Activated CD4-positive, alpha-beta T cell treated with anti-CD3 and anti-CD28 coated beads, Interleukin-2, amount 10 ng/mL, durations not matched to agents 24 days and 14 days (primary cell): ENCODE results near the gene CACNA1D. TPM values are rescaled to one million over a fixed set of nuclear protein-coding genes. Genes with fewer than 3 reads are reported as not detected.

Experiments used
- DNase-seq: peaks from one replicate; pipeline ENCODE4 v3.0.0; 2022
- H3K27ac Mint-ChIP-seq: one replicate; pipeline ENCODE4 v1.8.0; 2022; ENCODE audit warnings: mild to moderate bottlenecking, mixed read lengths
- H3K27me3 Mint-ChIP-seq: one replicate; pipeline ENCODE4 v1.8.0; 2022; ENCODE audit warnings: mixed read lengths
- H3K36me3 Mint-ChIP-seq: one replicate; pipeline ENCODE4 v1.8.0; 2022; ENCODE audit warnings: low read depth, mild to moderate bottlenecking, mixed read lengths
- H3K4me1 Mint-ChIP-seq: one replicate; pipeline ENCODE4 v1.8.0; 2021; ENCODE audit warnings: mixed read lengths
- H3K4me3 Mint-ChIP-seq: one replicate; pipeline ENCODE4 v1.8.0; 2022; ENCODE audit warnings: mild to moderate bottlenecking, moderate library complexity, mixed read lengths
- H3K9me3 Mint-ChIP-seq: one replicate; pipeline ENCODE4 v1.8.0; 2021; ENCODE audit warnings: mixed read lengths
- intact Hi-C: fragments of 100-400 bp; cut with micrococcal nuclease; formaldehyde crosslinking; loops from one replicate; pipeline ENCODE4 v1.15.1; 2023
- total RNA-seq: library from RNA; stranded (reverse); gene quantifications from 2 replicates; pipeline ENCODE4 v1.2.3, GENCODE V29; 2022

Gene CACNA1D
- total RNA-seq, 1 donor from 2014 or later: 0.77 TPM

DNA sequence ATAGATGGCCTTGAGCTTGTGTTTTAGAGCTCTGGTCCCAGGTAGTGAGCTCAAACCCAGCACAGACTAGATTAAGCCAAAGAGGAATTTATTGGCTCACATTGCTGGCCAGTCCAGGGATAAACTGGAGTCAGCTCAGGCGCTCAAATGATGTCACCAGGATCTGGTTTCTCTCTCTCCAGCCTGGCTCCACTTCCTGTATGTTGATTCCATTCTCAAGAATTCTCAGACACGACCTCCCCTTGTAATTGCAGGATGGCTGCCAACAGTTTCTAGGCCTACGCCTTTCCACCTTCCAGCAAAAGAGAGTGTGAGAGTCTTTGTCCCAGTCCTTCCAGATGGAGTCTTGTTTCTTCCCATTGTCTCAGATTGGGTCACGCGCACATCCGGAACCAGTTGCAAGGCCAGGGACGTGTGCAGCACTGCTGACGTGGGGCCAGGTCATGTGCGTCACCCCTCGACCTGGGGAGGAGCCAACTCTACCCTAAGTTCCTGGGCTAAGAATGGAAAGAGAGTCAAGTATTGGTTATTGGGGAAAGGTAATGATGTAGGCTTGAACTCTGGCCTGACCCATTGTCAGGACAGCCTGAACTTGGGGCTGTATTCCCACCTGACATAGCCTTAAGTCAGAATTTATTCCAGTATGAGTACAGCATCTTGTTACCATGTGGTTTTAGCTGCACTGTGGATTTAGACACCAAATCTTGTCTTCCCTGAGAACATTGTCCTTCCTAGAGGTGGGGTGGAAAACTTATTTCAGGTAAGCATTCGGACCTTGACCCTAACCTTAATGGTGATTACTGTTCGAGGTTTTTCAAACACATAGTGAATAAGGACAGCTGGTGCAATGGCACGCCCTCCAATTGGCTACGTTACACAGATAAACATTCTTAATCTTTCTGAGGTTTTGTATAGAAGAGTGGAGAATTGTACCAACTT lies 31.6 kb downstream of the CACNA1D start:
- DNase-seq: no peak
- H3K4me3 Mint-ChIP-seq: no peak overlapping the region
- H3K27me3 Mint-ChIP-seq: peaks cover 17% of the 10 kb centered on the region
- no peaks in the 10 kb centered on the region for H3K9me3 Mint-ChIP-seq
- H3K27ac Mint-ChIP-seq: no peak overlapping the region
- intact Hi-C loops: no loop called here
- no peaks in the 10 kb centered on the region for H3K4me1 Mint-ChIP-seq
- no peaks in the 10 kb centered on the region for H3K36me3 Mint-ChIP-seq

- Mint-ChIP-seq H3K9me3 (no peaks in the 10 kb centered on the region), H3K4me3 (no peak overlapping the region), H3K36me3 (no peaks in the 10 kb centered on the region), H3K27me3 (peaks cover 20% of the 10 kb centered on the region), H3K4me1 (no peaks in the 10 kb centered on the region), H3K27ac (no peak overlapping the region)
- no peak for DNase-seq
- intact Hi-C loops: no loop called here
Observed at GRCh38 chr3:53526704-53527055, 32.3 kb downstream of the CACNA1D start.

DNA sequence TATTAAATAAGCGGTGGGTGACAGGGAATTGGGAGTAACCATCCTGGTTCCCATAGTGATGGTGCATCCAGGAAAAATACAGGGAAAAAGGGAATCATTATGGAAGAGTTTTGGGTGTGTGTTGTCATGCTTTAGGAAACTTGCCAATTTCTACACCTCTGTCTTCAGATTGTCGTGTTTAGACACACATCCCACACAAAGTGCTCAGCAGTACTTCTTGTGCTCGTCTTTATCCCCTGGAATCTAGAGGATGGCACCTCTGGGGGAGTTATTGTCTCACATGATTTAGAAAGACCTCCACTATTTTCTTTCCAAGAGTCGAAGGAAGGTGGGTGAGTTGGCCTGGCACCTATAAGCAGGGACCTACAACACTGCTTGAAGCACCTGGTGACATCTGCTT lies 35.8 kb downstream of the CACNA1D start:
- intact Hi-C loops: no loop called here
- Mint-ChIP-seq H3K4me1 (no peaks in the 10 kb centered on the region), H3K36me3 (no peaks in the 10 kb centered on the region), H3K27ac (no peak overlapping the region), H3K27me3 (peaks cover 14% of the 10 kb centered on the region), H3K9me3 (no peaks in the 10 kb centered on the region), H3K4me3 (no peak overlapping the region)
- DNase-seq: no peak

DNA sequence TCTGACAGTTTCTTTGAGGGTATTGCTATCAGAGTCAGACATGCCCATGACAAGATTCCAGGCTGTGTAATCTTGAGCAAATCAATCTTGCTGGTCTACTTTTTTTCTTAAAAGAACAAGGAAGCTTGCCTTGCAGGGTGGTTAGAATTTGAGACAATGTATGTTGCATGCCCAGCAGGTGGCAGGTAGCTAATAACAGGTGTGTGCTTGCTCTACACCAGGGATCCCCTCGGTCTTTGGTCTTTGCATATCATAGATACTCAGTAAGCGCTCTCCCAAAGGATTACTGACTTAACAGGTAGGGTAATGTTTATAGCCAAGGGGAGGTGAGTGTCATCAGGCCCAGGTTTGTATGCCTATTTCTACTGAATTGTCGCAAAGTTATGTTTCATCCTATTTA lies 37.3 kb downstream of the CACNA1D start:
- Mint-ChIP-seq H3K36me3 (no peaks in the 10 kb centered on the region), H3K9me3 (no peaks in the 10 kb centered on the region), H3K4me3 (no peak overlapping the region), H3K27ac (no peak overlapping the region), H3K27me3 (peaks cover 17% of the 10 kb centered on the region), H3K4me1 (no peaks in the 10 kb centered on the region)
- DNase-seq: no peak
- intact Hi-C loops: no loop called here

GRCh38 chr3:53533472-53533871 lies 39.1 kb downstream of the CACNA1D start:
- intact Hi-C loops: no loop called here
- Mint-ChIP-seq H3K27ac (no peak overlapping the region), H3K36me3 (no peaks in the 10 kb centered on the region), H3K4me1 (no peaks in the 10 kb centered on the region), H3K4me3 (no peak overlapping the region), H3K9me3 (no peaks in the 10 kb centered on the region), H3K27me3 (peaks cover 18% of the 10 kb centered on the region)
- DNase-seq: no peak

- Mint-ChIP-seq H3K27me3 (peaks cover 24% of the 10 kb centered on the region), H3K4me3 (no peak overlapping the region)
- intact Hi-C loops: no loop called here
Observed at GRCh38 chr3:53534216-53534615, 39.8 kb downstream of the CACNA1D start.

DNA sequence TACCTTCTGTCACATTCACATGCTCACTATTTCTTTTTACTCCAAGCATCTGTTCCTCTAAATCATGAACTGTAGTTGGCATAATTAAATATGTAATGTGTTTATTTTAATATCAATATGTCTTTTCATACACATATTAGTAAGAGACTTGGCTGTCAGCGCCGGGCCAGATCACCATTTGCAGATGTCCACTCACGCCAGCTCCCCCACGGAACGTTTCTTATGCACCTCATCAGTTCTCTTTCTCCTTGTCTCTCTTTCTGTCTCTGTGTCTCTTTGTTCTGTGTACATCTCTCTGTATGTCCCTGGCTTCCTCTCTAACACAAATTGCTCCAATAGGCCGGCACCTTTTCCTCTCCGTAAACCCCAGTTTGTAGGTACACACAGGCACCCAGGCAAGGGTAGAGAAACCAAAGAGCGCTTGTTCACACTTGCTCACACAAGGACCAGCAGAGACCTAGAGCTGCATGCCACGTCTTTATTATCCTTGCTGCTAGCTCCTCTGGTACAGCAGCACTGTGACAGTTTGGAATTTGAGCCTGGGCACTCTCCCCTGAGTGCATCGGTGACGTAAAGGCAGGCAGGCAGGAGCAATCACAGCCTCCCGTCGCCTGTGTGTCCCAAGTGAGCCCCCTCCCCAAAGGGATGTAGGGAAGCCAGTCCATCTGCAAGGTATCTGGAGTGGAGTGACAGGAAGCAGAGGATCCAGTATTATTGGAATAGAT lies 40.4 kb downstream of the CACNA1D start:
- Mint-ChIP-seq H3K27me3 (peaks cover 23% of the 10 kb centered on the region), H3K4me3 (no peak overlapping the region), H3K27ac (no peak overlapping the region), H3K4me1 (no peaks in the 10 kb centered on the region), H3K9me3 (no peaks in the 10 kb centered on the region), H3K36me3 (no peaks in the 10 kb centered on the region)
- intact Hi-C loops: no loop called here
- no peak for DNase-seq

More at GRCh38 chr3:53534216-53534615, 39.8 kb downstream of the CACNA1D start:
- Mint-ChIP-seq H3K4me1 (no peaks in the 10 kb centered on the region), H3K9me3 (no peaks in the 10 kb centered on the region), H3K27ac (no peak overlapping the region), H3K36me3 (no peaks in the 10 kb centered on the region)
- no peak for DNase-seq

DNA sequence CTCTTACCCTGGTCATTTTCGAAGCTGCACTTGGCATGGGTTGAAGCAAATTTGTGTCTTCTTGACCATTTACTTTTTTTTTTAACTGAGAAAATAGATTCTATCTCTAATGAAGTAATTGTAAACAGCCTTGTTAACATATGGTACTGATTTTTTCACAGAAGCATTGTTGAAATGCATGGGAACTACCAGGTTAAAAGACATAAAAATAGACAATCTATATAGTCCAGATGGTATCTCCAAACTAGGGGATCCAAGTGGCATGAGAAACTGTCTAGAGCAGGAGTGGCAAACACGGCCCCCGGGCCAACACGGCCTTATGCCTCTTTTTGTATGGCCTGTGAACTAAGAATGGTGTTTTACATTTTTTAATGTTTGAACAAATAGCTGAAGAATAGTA lies 41.9 kb downstream of the CACNA1D start:
- H3K27ac Mint-ChIP-seq: no peak overlapping the region
- no peak for DNase-seq
- no peaks in the 10 kb centered on the region for H3K36me3 Mint-ChIP-seq
- peaks cover 18% of the 10 kb centered on the region for H3K27me3 Mint-ChIP-seq
- H3K9me3 Mint-ChIP-seq: no peaks in the 10 kb centered on the region
- H3K4me1 Mint-ChIP-seq: no peaks in the 10 kb centered on the region
- no peak overlapping the region for H3K4me3 Mint-ChIP-seq
- intact Hi-C loops: no loop called here

GRCh38 chr3:53544357-53544756 lies 49.9 kb downstream of the CACNA1D start:
- H3K27me3 Mint-ChIP-seq: peaks cover 5% of the 10 kb centered on the region
- no peak for DNase-seq
- no peaks in the 10 kb centered on the region for H3K36me3 Mint-ChIP-seq
- H3K9me3 Mint-ChIP-seq: no peaks in the 10 kb centered on the region
- H3K4me3 Mint-ChIP-seq: no peak overlapping the region
- intact Hi-C loops: no loop called here
- H3K27ac Mint-ChIP-seq: no peak overlapping the region
- peaks cover 4% of the 10 kb centered on the region for H3K4me1 Mint-ChIP-seq

GRCh38 chr3:53545310-53545995 lies 51.0 kb downstream of the CACNA1D start:
- Mint-ChIP-seq H3K27me3 (peaks cover 5% of the 10 kb centered on the region), H3K4me3 (no peak overlapping the region), H3K36me3 (no peaks in the 10 kb centered on the region), H3K4me1 (peaks cover 4% of the 10 kb centered on the region), H3K27ac (no peak overlapping the region), H3K9me3 (no peaks in the 10 kb centered on the region)
- intact Hi-C loops: no loop called here
- no peak for DNase-seq

DNA sequence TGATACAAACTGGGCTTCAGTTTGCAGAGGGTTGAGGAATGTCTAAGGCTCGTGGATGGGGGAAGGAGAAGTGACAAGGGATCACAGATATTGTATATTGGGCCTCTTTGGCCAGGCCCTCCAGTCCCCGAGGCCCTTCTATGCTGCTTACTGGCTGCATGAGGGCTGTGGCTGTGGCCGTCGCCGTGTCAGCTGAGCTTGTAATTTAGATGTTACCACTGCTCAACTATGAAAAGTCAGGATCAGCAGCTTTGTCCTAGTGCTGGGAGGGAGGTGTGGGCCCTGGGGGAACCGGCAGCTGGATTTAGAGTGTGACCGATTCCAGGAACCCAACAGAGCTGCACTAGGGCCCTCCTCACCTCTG lies 51.6 kb downstream of the CACNA1D start:
- H3K36me3 Mint-ChIP-seq: no peaks in the 10 kb centered on the region
- H3K27me3 Mint-ChIP-seq: peaks cover 6% of the 10 kb centered on the region
- no peaks in the 10 kb centered on the region for H3K9me3 Mint-ChIP-seq
- no peak for DNase-seq
- H3K27ac Mint-ChIP-seq: no peak overlapping the region
- no peak overlapping the region for H3K4me3 Mint-ChIP-seq
- peaks cover 4% of the 10 kb centered on the region for H3K4me1 Mint-ChIP-seq
- intact Hi-C loops: no loop called here

DNA sequence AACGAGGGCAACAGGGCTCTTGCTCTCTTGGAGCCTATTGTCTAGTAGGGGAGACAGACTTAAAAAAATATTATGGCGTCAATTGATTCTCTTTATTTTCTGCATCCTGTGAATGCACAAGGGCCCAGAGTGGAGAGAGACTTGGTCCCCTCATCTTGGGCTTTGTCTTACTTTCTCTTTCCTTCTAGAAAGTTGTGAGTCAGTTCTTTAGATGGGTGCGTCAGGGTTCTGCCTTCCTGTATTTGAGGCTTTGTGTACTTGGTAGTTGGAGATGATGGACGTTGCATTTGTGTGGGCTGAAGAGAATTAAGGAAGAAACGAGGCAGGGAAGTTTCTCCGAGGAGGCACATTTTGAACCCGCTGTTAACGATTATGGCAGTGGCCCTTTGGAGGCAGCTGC lies 52.9 kb downstream of the CACNA1D start:
- Mint-ChIP-seq H3K4me3 (no peak overlapping the region), H3K27ac (no peak overlapping the region), H3K4me1 (peaks cover 4% of the 10 kb centered on the region), H3K36me3 (no peaks in the 10 kb centered on the region), H3K27me3 (peaks cover 2% of the 10 kb centered on the region), H3K9me3 (no peaks in the 10 kb centered on the region)
- no peak for DNase-seq
- intact Hi-C loops: no loop called here

DNA sequence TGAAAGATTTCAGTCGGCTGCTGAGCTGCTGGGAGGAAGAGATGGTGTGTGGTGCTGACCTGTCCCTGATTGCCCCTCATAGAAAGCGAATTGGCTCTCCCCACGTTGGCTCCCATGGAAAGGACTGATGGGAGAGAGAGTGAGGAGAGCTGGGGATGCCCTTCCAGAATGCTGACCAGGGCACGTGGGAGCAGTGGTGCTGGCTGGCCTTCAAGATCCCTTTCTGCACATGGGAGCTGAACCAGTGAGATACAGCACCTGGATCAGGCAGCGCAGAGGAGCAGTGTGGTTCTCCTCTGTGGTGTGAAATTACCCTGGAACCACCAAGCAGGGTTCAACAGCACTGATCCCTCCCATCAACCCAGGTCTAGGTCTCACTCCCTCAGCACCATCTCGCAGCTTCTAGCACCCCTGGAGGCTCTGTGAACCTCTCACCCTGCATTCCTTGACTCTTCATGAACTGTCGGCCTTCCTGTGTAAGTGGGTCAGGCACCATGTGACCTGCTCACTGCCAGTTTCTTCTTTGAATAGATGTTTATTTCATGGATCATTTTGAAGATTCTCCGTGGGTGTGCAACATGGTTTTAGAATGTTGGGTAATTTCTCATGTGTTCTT lies 55.7 kb downstream of the CACNA1D start:
- Mint-ChIP-seq H3K27me3 (peaks cover 2% of the 10 kb centered on the region), H3K4me3 (no peak overlapping the region), H3K27ac (no peak overlapping the region), H3K4me1 (peaks cover 2% of the 10 kb centered on the region), H3K9me3 (peaks cover 3% of the 10 kb centered on the region), H3K36me3 (no peaks in the 10 kb centered on the region)
- DNase-seq: no peak
- intact Hi-C loops: no loop called here

DNA sequence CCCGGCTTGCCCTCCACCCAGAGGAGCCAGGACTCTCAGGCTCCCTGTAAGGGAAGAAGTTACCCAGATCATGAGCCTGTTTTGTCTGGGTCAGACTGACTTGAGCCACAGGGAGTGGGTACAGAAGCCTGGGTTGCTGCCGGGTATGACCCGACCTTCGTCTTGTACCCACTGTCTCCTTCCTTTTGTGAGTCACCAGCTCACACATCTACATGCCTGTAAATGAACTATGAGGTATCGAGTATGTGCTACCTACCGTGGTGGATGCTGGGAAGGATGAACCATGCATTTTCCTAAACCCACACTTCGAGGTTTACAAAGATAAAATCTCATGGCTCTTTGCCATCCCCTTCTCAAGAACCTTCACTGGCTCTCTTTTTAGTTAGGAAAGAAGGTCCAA lies 56.9 kb downstream of the CACNA1D start:
- Mint-ChIP-seq H3K4me1 (peaks cover 6% of the 10 kb centered on the region), H3K9me3 (peaks cover 3% of the 10 kb centered on the region), H3K27me3 (peaks cover 2% of the 10 kb centered on the region), H3K36me3 (no peaks in the 10 kb centered on the region), H3K27ac (no peak overlapping the region), H3K4me3 (no peak overlapping the region)
- intact Hi-C loops: no loop called here
- DNase-seq: no peak
